Measurements from ENCODE around the gene TRIM26. TPM values are rescaled to one million over a fixed set of nuclear protein-coding genes. Genes with fewer than 3 reads are reported as not detected.

The TRIM26 gene
- polyA plus RNA-seq, 4 donors = 47.7 to 57.6 (median 52.8) TPM

DNA sequence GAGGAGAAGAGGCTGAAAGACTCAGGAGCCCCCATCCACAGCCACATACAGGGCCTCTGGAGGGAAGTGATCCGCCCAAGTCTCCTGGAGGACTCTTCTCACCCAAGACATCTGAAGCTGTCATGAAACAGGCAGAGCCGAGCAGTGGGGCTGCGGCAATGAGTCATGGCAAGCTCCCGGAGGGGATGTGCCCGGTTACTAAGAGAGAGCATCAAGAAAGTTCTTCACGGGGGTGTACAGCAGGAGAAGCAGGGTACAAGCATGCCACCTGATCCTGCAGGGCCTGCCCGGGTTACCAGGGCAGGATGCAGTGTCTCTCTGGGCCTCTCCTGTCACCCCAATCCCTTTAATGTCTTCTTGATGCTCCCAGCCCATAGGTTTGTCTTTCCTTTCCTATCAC is 21.1 kb downstream of the TRIM26 start:
- 87 to 91% (median 90%) methylated on average over 7 of the region's 7 CpGs for WGBS, 3 donors
- Histone ChIP-seq H3K4me3 (ENCODE audit: low read depth in 1 of 3, low read length in 3 of 3) (no peak overlapping the region), H3K27me3 (ENCODE audit: control insufficient read depth in 3 of 3, insufficient read depth in 3 of 3, low read length in 3 of 3) (no peaks in the 10 kb centered on the region), H3K36me3 (ENCODE audit: control insufficient read depth in 3 of 3, insufficient read depth in 2 of 3, low read depth in 1 of 3, low read length in 3 of 3) (peaks cover 36 to 66% (median 42%) of the 10 kb centered on the region in 3 donors), H3K9me3 (ENCODE audit: control insufficient read depth in 2 of 2, insufficient read depth in 1 of 2, low read depth in 1 of 2, low read length in 1 of 2) (no peaks in the 10 kb centered on the region), H3K27ac (ENCODE audit: low read depth in 1 of 3, low read length in 2 of 3) (no peak overlapping the region), H3K4me1 (ENCODE audit: control insufficient read depth in 3 of 3, insufficient read depth in 2 of 3, low read depth in 1 of 3, low read length in 2 of 3) (no peaks in the 10 kb centered on the region)
- DNase-seq = no peak
- no peak for FAIRE-seq

DNA sequence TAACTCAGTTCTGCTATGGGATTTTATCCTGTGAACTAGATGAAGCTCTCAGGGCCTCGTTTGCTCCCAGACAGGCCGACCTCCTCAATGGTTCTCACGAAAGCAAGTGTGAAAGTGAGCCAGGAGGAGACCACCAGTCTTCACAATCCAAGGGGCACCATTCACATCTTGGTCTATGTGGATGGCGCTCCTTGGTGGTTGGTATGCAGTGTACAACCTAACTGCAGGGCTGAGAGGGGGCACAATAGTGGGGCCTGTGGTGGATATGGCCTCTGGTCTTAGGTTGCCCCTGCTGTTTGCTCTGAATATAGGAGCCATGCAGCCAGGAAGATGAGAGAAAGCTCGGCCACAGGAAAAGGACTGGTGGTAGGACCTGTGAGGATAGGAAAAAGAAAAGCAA is 24.7 kb downstream of the TRIM26 start:
- peaks cover 32 to 63% (median 41%) of the 10 kb centered on the region in 3 donors for H3K36me3 ChIP-seq (ENCODE audit: control insufficient read depth in 3 of 3, insufficient read depth in 2 of 3, low read depth in 1 of 3, low read length in 3 of 3)
- no peaks in the 10 kb centered on the region for H3K4me1 ChIP-seq (ENCODE audit: control insufficient read depth in 3 of 3, insufficient read depth in 2 of 3, low read depth in 1 of 3, low read length in 2 of 3)
- no peaks in the 10 kb centered on the region for H3K9me3 ChIP-seq (ENCODE audit: control insufficient read depth in 2 of 2, insufficient read depth in 1 of 2, low read depth in 1 of 2, low read length in 1 of 2)
- H3K27ac ChIP-seq (ENCODE audit: low read depth in 1 of 3, low read length in 2 of 3) = no peak overlapping the region
- FAIRE-seq (no peak), DNase-seq (no peak)
- no peak overlapping the region for H3K4me3 ChIP-seq (ENCODE audit: low read depth in 1 of 3, low read length in 3 of 3)
- H3K27me3 ChIP-seq (ENCODE audit: control insufficient read depth in 3 of 3, insufficient read depth in 3 of 3, low read length in 3 of 3) = no peaks in the 10 kb centered on the region
- 96 to 99% (median 98%) methylated on average over 5 of the region's 5 CpGs for WGBS, 3 donors

DNA sequence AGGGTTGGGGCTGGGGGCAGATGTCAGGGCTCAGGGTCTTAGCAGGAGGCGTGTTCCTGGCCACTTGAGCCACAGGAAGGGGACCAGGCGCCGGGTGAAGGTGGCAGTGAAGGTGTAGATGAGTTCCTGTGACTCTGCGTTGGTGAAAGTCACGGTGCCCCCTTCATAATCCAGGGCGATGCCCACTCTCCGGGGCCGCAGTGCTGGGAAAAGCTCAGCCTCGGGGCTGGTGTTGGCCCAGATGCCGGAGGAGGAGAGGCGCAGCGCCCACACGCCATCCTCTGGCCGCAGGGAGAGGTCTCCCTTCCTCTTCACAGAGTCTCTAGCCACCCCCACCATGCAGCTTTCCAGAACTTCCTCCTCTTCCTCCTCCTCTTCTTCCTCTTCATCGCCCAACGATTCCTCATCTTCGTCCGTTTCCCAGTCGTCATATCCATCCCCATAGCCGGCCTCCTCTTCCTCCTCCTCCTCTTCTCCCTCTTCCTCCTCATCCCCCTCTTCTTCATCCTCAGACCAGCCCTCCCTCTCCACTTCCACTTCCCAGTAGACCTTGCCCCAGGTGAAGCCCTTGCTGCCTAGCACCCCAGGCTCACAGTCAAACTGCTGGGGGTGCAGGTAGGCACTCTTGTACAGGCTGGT is 27.2 kb downstream of the TRIM26 start:
- Histone ChIP-seq H3K36me3 (ENCODE audit: control insufficient read depth in 3 of 3, insufficient read depth in 2 of 3, low read depth in 1 of 3, low read length in 3 of 3) (peaks cover 20 to 49% (median 33%) of the 10 kb centered on the region in 3 donors), H3K4me3 (ENCODE audit: low read depth in 1 of 3, low read length in 3 of 3) (no peak overlapping the region), H3K27me3 (ENCODE audit: control insufficient read depth in 3 of 3, insufficient read depth in 3 of 3, low read length in 3 of 3) (no peaks in the 10 kb centered on the region), H3K27ac (ENCODE audit: low read depth in 1 of 3, low read length in 2 of 3) (no peak overlapping the region), H3K9me3 (ENCODE audit: control insufficient read depth in 2 of 2, insufficient read depth in 1 of 2, low read depth in 1 of 2, low read length in 1 of 2) (peaks cover 0 to 5% of the 10 kb centered on the region in 2 donors), H3K4me1 (ENCODE audit: control insufficient read depth in 3 of 3, insufficient read depth in 2 of 3, low read depth in 1 of 3, low read length in 2 of 3) (no peaks in the 10 kb centered on the region)
- DNase-seq (no peak), FAIRE-seq (no peak)
- WGBS, 3 donors = 92 to 95% (median 94%) methylated on average over 17 to 20 of the region's 20 CpGs

DNA sequence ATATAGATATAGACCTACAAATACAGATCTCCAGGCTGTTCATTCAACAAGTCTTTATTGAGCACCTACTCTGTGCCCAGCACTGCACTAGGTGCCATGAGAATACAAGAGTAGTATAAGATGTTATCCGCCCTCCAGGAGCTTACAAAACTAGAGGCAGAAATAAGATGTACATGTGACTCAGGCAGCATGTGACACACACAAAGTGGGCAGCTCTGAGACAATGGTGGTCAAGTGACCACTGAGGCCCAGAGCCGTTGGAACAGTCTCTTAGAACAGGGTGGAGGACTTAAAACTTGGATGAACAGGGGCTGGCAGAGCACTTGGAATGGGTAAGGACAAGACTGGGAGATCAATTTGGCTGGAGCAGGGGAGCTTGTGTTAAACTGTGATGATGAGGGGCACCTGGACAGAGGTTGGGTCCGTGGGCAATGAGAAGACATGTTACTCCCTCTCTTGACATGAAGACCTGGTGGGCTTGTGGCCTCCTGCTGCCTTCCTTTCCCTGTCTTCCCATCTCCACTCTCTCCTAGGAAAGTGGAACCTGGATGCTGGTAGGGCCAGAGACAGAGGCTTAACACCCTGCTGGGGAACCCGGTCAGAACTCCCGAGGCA is 28.7 kb downstream of the TRIM26 start:
- no peak for FAIRE-seq
- Histone ChIP-seq H3K36me3 (ENCODE audit: control insufficient read depth in 3 of 3, insufficient read depth in 2 of 3, low read depth in 1 of 3, low read length in 3 of 3) (peaks cover 17 to 36% (median 25%) of the 10 kb centered on the region in 3 donors), H3K27ac (ENCODE audit: low read depth in 1 of 3, low read length in 2 of 3) (no peak overlapping the region), H3K9me3 (ENCODE audit: control insufficient read depth in 2 of 2, insufficient read depth in 1 of 2, low read depth in 1 of 2, low read length in 1 of 2) (peaks cover 0 to 8% of the 10 kb centered on the region in 2 donors), H3K4me1 (ENCODE audit: control insufficient read depth in 3 of 3, insufficient read depth in 2 of 3, low read depth in 1 of 3, low read length in 2 of 3) (no peaks in the 10 kb centered on the region), H3K27me3 (ENCODE audit: control insufficient read depth in 3 of 3, insufficient read depth in 3 of 3, low read length in 3 of 3) (no peaks in the 10 kb centered on the region), H3K4me3 (ENCODE audit: low read depth in 1 of 3, low read length in 3 of 3) (no peak overlapping the region)
- WGBS, 3 donors = 62 to 87% (median 87%) methylated on average over 5 of the region's 5 CpGs
- DNase-seq = no peak

DNA sequence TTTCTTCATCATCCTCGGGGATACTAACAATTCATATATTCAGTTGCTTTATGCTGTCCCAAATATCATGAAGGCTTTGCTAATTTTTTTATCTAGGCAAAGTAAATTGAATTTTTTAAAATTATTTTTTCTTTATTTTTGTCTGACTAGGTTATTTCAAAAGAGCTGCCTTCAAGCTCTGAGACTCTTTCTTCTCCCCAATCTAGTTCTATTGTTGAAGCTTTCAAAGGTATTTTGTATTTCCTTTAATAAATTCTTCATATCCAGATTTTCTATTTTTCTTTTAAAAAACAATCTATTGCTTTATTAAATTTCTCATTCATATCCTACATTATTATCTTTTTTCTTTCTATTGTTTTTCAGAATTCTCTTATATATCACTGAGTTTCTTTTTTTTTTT is 33.1 kb downstream of the TRIM26 start:
- FAIRE-seq (no peak), DNase-seq (no peak)
- peaks cover 0 to 8% of the 10 kb centered on the region in 2 donors for H3K9me3 ChIP-seq (ENCODE audit: control insufficient read depth in 2 of 2, insufficient read depth in 1 of 2, low read depth in 1 of 2, low read length in 1 of 2)
- no peak overlapping the region for H3K4me3 ChIP-seq (ENCODE audit: low read depth in 1 of 3, low read length in 3 of 3)
- H3K27ac ChIP-seq (ENCODE audit: low read depth in 1 of 3, low read length in 2 of 3) = no peak overlapping the region
- peaks cover 0 to 10% (median 2%) of the 10 kb centered on the region in 3 donors for H3K36me3 ChIP-seq (ENCODE audit: control insufficient read depth in 3 of 3, insufficient read depth in 2 of 3, low read depth in 1 of 3, low read length in 3 of 3)
- WGBS, 3 donors = 88 to 100% (median 94%) methylated on average over 1 of the region's 1 CpG
- H3K27me3 ChIP-seq (ENCODE audit: control insufficient read depth in 3 of 3, insufficient read depth in 3 of 3, low read length in 3 of 3) = peaks cover 0 to 3% (median 1%) of the 10 kb centered on the region in 3 donors
- no peaks in the 10 kb centered on the region for H3K4me1 ChIP-seq (ENCODE audit: control insufficient read depth in 3 of 3, insufficient read depth in 2 of 3, low read depth in 1 of 3, low read length in 2 of 3)

DNA sequence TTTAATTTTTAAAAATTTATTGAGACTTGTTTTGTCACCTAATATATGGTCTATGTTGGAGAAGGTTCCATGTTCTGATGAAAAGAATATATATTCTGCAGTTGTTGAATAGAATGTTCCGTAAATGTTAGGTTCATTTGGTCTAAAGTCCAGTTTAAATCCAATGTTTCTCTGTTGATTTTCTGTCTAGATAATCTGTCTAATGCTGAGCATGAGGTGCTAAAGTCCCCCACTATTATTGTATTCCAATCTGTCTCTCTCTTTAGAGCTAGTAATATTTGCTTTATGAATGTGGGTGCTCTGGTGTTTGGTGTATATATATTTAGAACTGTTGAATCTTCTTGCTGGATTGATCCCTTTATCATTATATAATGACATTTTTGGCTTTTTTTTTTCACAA is 34.4 kb downstream of the TRIM26 start:
- H3K27me3 ChIP-seq (ENCODE audit: control insufficient read depth in 3 of 3, insufficient read depth in 3 of 3, low read length in 3 of 3) = peaks cover 0 to 5% (median 4%) of the 10 kb centered on the region in 3 donors
- H3K27ac ChIP-seq (ENCODE audit: low read depth in 1 of 3, low read length in 2 of 3) = no peak overlapping the region
- WGBS, 3 donors = 13 to 80% (median 48%) methylated on average over 1 of the region's 1 CpG
- no peaks in the 10 kb centered on the region for H3K36me3 ChIP-seq (ENCODE audit: control insufficient read depth in 3 of 3, insufficient read depth in 2 of 3, low read depth in 1 of 3, low read length in 3 of 3)
- H3K4me3 ChIP-seq (ENCODE audit: low read depth in 1 of 3, low read length in 3 of 3) = no peak overlapping the region
- peaks cover 0 to 8% of the 10 kb centered on the region in 2 donors for H3K9me3 ChIP-seq (ENCODE audit: control insufficient read depth in 2 of 2, insufficient read depth in 1 of 2, low read depth in 1 of 2, low read length in 1 of 2)
- DNase-seq = no peak
- H3K4me1 ChIP-seq (ENCODE audit: control insufficient read depth in 3 of 3, insufficient read depth in 2 of 3, low read depth in 1 of 3, low read length in 2 of 3) = no peaks in the 10 kb centered on the region
- FAIRE-seq = no peak

DNA sequence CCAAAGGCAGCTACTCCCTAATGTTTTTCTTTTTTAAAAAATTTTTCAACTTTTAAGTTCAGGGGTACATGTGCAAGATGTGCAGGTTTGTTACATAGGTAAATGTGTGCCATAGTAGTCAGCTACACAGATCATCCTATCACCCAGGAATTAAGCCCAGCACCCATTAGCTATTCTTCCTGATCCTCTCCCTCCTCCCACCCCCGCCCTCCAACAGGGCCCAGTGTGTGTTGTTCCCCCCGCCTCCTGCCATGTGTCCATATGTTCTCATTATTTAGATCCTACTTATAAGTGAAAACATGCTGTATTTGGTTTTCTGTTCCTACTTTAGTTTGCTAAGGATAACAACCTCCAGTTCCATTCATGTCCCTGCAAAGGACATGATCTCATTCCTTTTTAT is 37.4 kb downstream of the TRIM26 start:
- DNase-seq (no peak), FAIRE-seq (no peak)
- WGBS, 3 donors = 84 to 96% (median 86%) methylated on average over 2 of the region's 2 CpGs
- no peak overlapping the region for H3K27ac ChIP-seq (ENCODE audit: low read depth in 1 of 3, low read length in 2 of 3)
- H3K4me1 ChIP-seq (ENCODE audit: control insufficient read depth in 3 of 3, insufficient read depth in 2 of 3, low read depth in 1 of 3, low read length in 2 of 3) = peaks cover 0 to 15% (median 0%) of the 10 kb centered on the region in 3 donors
- H3K36me3 ChIP-seq (ENCODE audit: control insufficient read depth in 3 of 3, insufficient read depth in 2 of 3, low read depth in 1 of 3, low read length in 3 of 3) = peaks cover 0 to 11% (median 6%) of the 10 kb centered on the region in 3 donors
- peaks cover 0 to 19% (median 9%) of the 10 kb centered on the region in 3 donors for H3K27me3 ChIP-seq (ENCODE audit: control insufficient read depth in 3 of 3, insufficient read depth in 3 of 3, low read length in 3 of 3)
- peaks cover 0 to 3% of the 10 kb centered on the region in 2 donors for H3K9me3 ChIP-seq (ENCODE audit: control insufficient read depth in 2 of 2, insufficient read depth in 1 of 2, low read depth in 1 of 2, low read length in 1 of 2)
- no peak overlapping the region for H3K4me3 ChIP-seq (ENCODE audit: low read depth in 1 of 3, low read length in 3 of 3)

DNA sequence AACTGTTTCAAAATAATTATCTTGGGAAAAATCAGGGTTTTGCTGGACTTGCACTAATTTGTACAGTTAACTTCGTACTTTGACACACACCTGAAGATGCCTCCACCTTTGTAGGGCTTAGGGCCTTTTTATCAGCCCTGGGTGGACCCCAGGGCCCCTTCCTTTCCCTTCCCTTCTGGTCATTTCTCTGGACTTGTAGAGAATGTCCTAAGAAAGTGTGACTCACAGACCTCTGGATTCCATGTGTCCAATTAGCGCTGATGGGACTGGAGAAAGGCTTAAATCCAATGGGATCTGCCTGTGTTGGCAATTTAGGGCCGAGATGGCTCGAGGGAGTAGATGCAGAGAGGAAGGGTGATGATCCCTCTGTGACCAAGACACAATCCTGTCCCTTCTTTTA is 40.5 kb downstream of the TRIM26 start:
- Histone ChIP-seq H3K27ac (ENCODE audit: low read depth in 1 of 3, low read length in 2 of 3) (peak overlapping the region in 1 of 3 donors; percentile 66), H3K4me3 (ENCODE audit: low read depth in 1 of 3, low read length in 3 of 3) (no peak overlapping the region), H3K9me3 (ENCODE audit: control insufficient read depth in 2 of 2, insufficient read depth in 1 of 2, low read depth in 1 of 2, low read length in 1 of 2) (no peaks in the 10 kb centered on the region), H3K4me1 (ENCODE audit: control insufficient read depth in 3 of 3, insufficient read depth in 2 of 3, low read depth in 1 of 3, low read length in 2 of 3) (peaks cover 0 to 20% (median 0%) of the 10 kb centered on the region in 3 donors), H3K36me3 (ENCODE audit: control insufficient read depth in 3 of 3, insufficient read depth in 2 of 3, low read depth in 1 of 3, low read length in 3 of 3) (peaks cover 0 to 27% (median 17%) of the 10 kb centered on the region in 3 donors), H3K27me3 (ENCODE audit: control insufficient read depth in 3 of 3, insufficient read depth in 3 of 3, low read length in 3 of 3) (peaks cover 0 to 19% (median 11%) of the 10 kb centered on the region in 3 donors)
- 83 to 93% (median 88%) methylated on average over 4 of the region's 4 CpGs for WGBS, 3 donors
- FAIRE-seq = no peak
- DNase-seq = peak in 1 of 2 donors; percentile 52

Measured in small intestine (tissue), 7 donors.